Gastroesophageal sphincter (tissue), 3 donors: ENCODE results near the gene IQSEC1.

Experiments used
- POLR2A ChIP-seq, 2 donors: fragments of 450-650 bp; IDR thresholded peaks; one replicate each; pipeline ENCODE4 v1.6.1; 2017; ENCODE audit warnings: antibody characterized with exemption in 2 of 2, mild to moderate bottlenecking in 2 of 2, moderate library complexity in 1 of 2
- POLR2AphosphoS5 ChIP-seq: sonication (generic); formaldehyde crosslinking; IDR thresholded peaks from one replicate; pipeline ENCODE4 v1.6.1; 2017; ENCODE audit warnings: antibody characterized with exemption
- TF ChIP-seq, protein P1 (sequence below), 4 experiments: fragments of 200-600 bp in 2 of 4; fragments of 450-650 bp in 2 of 4; sonication (generic) in 1 of 4; IDR thresholded peaks; one replicate each; pipeline ENCODE4 v1.5.1; 2017 to 2019; ENCODE audit warnings: antibody characterized with exemption in 4 of 4, mild to moderate bottlenecking in 2 of 4, moderate library complexity in 2 of 4

DNA sequence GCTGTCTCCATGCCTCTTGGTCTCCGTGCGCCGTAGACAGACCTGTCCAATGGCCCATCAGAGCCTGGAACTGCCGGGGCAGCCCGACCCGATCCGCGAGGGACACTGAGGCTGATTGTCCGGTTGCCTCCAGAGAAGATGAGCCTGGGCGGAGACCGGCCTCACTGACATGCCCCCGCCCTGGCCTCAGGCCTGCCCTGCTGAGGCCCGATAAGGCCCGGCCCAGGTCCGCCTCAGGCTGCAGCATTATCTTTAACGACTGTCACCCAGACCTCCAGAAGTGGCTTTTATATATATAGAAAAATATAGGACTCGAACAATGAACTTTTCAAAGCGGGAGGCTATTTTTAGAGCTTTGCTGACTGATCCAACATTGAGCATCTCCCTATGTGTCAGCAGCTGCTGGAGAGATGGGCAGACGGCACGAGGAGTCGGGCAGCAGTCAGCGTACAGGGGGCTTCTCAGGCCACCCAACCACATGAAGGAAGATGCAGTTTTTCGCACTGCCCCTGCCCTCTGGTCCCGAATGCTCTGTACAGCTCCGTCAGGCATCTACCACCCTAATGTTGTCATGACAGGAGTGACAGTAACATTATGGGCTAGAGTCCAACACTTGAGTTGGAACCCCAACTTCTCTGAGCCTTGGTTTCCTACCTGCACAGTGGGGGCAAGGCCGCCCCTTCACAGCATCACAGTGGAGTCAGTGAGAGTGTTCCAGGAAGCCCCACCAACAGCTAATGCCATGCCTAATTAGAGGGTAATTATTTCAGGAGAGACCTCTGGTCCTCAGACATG lies 119.8 kb downstream of the IQSEC1 start:
- no peak for TF ChIP-seq POLR2A (IDR thresholded peaks at IDR 0.05)
- TF ChIP-seq, protein P1, sequence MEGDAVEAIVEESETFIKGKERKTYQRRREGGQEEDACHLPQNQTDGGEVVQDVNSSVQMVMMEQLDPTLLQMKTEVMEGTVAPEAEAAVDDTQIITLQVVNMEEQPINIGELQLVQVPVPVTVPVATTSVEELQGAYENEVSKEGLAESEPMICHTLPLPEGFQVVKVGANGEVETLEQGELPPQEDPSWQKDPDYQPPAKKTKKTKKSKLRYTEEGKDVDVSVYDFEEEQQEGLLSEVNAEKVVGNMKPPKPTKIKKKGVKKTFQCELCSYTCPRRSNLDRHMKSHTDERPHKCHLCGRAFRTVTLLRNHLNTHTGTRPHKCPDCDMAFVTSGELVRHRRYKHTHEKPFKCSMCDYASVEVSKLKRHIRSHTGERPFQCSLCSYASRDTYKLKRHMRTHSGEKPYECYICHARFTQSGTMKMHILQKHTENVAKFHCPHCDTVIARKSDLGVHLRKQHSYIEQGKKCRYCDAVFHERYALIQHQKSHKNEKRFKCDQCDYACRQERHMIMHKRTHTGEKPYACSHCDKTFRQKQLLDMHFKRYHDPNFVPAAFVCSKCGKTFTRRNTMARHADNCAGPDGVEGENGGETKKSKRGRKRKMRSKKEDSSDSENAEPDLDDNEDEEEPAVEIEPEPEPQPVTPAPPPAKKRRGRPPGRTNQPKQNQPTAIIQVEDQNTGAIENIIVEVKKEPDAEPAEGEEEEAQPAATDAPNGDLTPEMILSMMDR (IDR thresholded peaks at IDR 0.05), result no peak
- TF ChIP-seq POLR2AphosphoS5, result no peak
